Sciatic nerve (tissue), 2 donors: ENCODE data around the gene PCBP1. TPM values are rescaled to one million over a fixed set of nuclear protein-coding genes. Genes with fewer than 3 reads are reported as not detected.
A peak's percentile ranks its signal among the peaks of the same experiment; 100 is the strongest.
"Not testable (repeated sequence)": the region's sequence is repeated elsewhere in the genome, so short reads cannot be mapped to it uniquely, and the experiment has no call there.

Source experiments
- ATAC-seq: fragments of 200-7000 bp; cut with Tn5 transposase; one replicate; pipeline ENCODE4 v1.9.1; 2020; ENCODE audit warnings: mild to moderate bottlenecking, moderate library complexity
- DNase-seq: peaks from one replicate; pipeline ENCODE4 v3.0.0-alpha.2; 2020; ENCODE audit warnings: low spot score
- intact Hi-C: fragments of 100-400 bp; cut with DNase I; formaldehyde crosslinking; loops from one replicate; pipeline ENCODE4 v1.14.2; 2022
- total RNA-seq: library from RNA; stranded (reverse); fragmentation: NEBNext Ultra II Directional; extraction: Animal tissue kit (Norgen Biotek cat#: 25700); gene quantifications from one replicate; pipeline ENCODE4 v1.2.1, GENCODE V29; 2021
- donor health status: DM: no; HTN: no; CAD: no.
- donor health status: DM: no; HTN: no; CAD: no.

The PCBP1 gene
- 285 TPM for total RNA-seq

- DNase-seq (peak; percentile 99), ATAC-seq (peak; percentile 95)
- intact Hi-C loops = loop anchor here (5.0 kb wide), 2 partner anchors 35 to 55 kb away; no protein-coding TSS in a partner anchor
These were observed at the start of gene PCBP1 for GRCh38 chr2:70086838-70087701. Gene PCBP1 (plus strand): TSS chr2:70087477. CDS start chr2:70087744, 267 bp downstream.

GRCh38 chr2:70039366-70039765, 47.9 kb upstream of the PCBP1 start:
- DNase-seq (no peak), ATAC-seq (no peak)
- intact Hi-C loops = no loop called here

GRCh38 chr2:70041663-70042062, 45.6 kb upstream of the PCBP1 start:
- intact Hi-C loops = no loop called here
- DNase-seq = no peak
- ATAC-seq = no peak

- ATAC-seq (no peak), DNase-seq (no peak)
- intact Hi-C loops = no loop called here
These were observed 45.0 kb upstream of the PCBP1 start for GRCh38 chr2:70042246-70042645.

- no peak for ATAC-seq
- DNase-seq = no peak
- intact Hi-C loops = no loop called here
These were observed 43.9 kb upstream of the PCBP1 start for GRCh38 chr2:70043252-70043875.

- ATAC-seq = no peak
- no peak for DNase-seq
- intact Hi-C loops = no loop called here
These were observed 42.8 kb upstream of the PCBP1 start for GRCh38 chr2:70044290-70045040.

- ATAC-seq (no peak), DNase-seq (no peak)
- intact Hi-C loops = no loop called here
These were observed 41.9 kb upstream of the PCBP1 start for GRCh38 chr2:70045405-70045804.

GRCh38 chr2:70045932-70046331, 41.3 kb upstream of the PCBP1 start:
- no peak for DNase-seq
- ATAC-seq = no peak
- intact Hi-C loops = no loop called here

- intact Hi-C loops = no loop called here
- ATAC-seq (peak; percentile 48), DNase-seq (no peak)
These were observed 40.7 kb upstream of the PCBP1 start for GRCh38 chr2:70046534-70046933.

GRCh38 chr2:70047451-70047850, 39.8 kb upstream of the PCBP1 start:
- DNase-seq (no peak), ATAC-seq (peak; percentile 20)
- intact Hi-C loops = no loop called here

- DNase-seq (no peak), ATAC-seq (no peak)
- intact Hi-C loops = no loop called here
These were observed 38.0 kb upstream of the PCBP1 start for GRCh38 chr2:70049255-70049654.

- intact Hi-C loops = no loop called here
- no peak for ATAC-seq
- no peak for DNase-seq
These were observed 36.4 kb upstream of the PCBP1 start for GRCh38 chr2:70050631-70051425.

GRCh38 chr2:70055259-70055658, 32.0 kb upstream of the PCBP1 start:
- intact Hi-C loops, ATAC-seq, DNase-seq: not testable (repeated sequence)

GRCh38 chr2:70061317-70061716, 26.0 kb upstream of the PCBP1 start:
- no peak for DNase-seq
- intact Hi-C loops = no loop called here

GRCh38 chr2:70062270-70062669, 25.0 kb upstream of the PCBP1 start:
- DNase-seq = no peak
- ATAC-seq = no peak
- intact Hi-C loops = no loop called here

More at GRCh38 chr2:70061317-70061716, 26.0 kb upstream of the PCBP1 start:
- no peak for ATAC-seq

GRCh38 chr2:70068119-70068518, 19.2 kb upstream of the PCBP1 start:
- no peak for ATAC-seq
- intact Hi-C loops = no loop called here
- DNase-seq = no peak

GRCh38 chr2:70069049-70069448, 18.2 kb upstream of the PCBP1 start:
- ATAC-seq = no peak
- intact Hi-C loops = no loop called here
- DNase-seq = no peak

- no peak for DNase-seq
- intact Hi-C loops = loop anchor here (10.0 kb wide), 1 partner anchor 156 kb away; the partner anchor contains the start of gene MXD1
- ATAC-seq = peak; percentile 96
These were observed 16.6 kb upstream of the PCBP1 start for GRCh38 chr2:70070542-70071268.
